ENCODE data around the gene ANKRD26. TPM values are rescaled to one million over a fixed set of nuclear protein-coding genes. Genes with fewer than 3 reads are reported as not detected.

The ANKRD26 gene
- total and polyA plus RNA-seq, 2 of the 13 experiments (the other 11 are each of a cell fraction or from before 2014, with no cell fraction given), result 1.5 to 9.6 TPM

DNA sequence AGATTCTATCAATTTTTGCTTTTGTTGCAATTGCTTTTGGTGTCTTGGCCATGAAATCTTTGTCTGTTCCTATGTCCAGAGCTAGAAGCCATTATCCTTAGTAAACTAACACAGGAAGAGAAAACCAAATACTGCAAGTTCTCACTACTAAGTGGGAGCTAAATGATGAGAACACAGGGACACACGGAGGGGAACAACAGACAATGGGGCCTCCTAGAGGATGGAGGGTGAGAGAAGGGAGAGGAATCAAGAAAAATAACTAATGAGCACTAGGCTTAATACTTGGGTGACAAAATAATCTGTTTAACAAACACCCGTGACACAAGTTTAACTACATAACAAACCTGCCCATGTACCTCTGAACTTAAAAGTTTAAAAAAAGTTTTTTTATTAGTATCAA, 78.2 kb downstream of the ANKRD26 start:
- no peak overlapping the region for H3K4me2 ChIP-seq (ENCODE audit: low read depth, low read length)
- no peak overlapping the region for H3K27ac ChIP-seq (ENCODE audit: extremely low read length, insufficient read depth, low read length)
- H3K4me3 ChIP-seq (replicated peaks in 1 of 3; ENCODE audit: insufficient read depth in 1 of 3, low read depth in 2 of 3, low read length in 3 of 3), result no peak overlapping the region
- in situ Hi-C loops (cut with HindIII; ENCODE audit: extremely low pct_ligation_motif_present, low pct_unique_long_range_greater_than_20kb), result no loop called here
- no peaks in the 10 kb centered on the region for H3K79me2 ChIP-seq (ENCODE audit: insufficient read depth, low read length)
- ChIA-PET CTCF (ENCODE audit: low intra/inter-chr PET ratio, low total read pairs) (no interaction called here), POLR2A (no interaction called here)
- WGBS (ENCODE audit: low lambda C conversion rate), result 90% methylated on average over 2 of the region's 2 CpGs
- FAIRE-seq (no peak), DNase-seq (ENCODE audit: low spot score) (no peak), ATAC-seq (no peak)
- H4K20me1 ChIP-seq (ENCODE audit: insufficient read depth, low read length), result no peaks in the 10 kb centered on the region
- H3K27me3 ChIP-seq (ENCODE audit: control insufficient read depth in 1 of 2, insufficient read depth in 2 of 2, low read length in 2 of 2), result no peaks in the 10 kb centered on the region
- TF ChIP-seq RBM39 (IDR thresholded peaks at IDR 0.05; ENCODE audit: low read depth, low read length, poor library complexity, severe bottlenecking) (no peak), SRF (IDR thresholded peaks at IDR 0.05; ENCODE audit: low read depth, low read length) (no peak), PTBP1 (IDR thresholded peaks at IDR 0.05; ENCODE audit: low read depth, low read length, poor library complexity, severe bottlenecking) (no peak), ADNP (CRISPR knock-in tag; IDR thresholded peaks at IDR 0.05) (no peak), NFIC (IDR thresholded peaks at IDR 0.05; ENCODE audit: low read length) (no peak), ZNF12 (CRISPR knock-in tag; IDR thresholded peaks at IDR 0.05) (no peak)
- TF ChIP-seq, protein P1, sequence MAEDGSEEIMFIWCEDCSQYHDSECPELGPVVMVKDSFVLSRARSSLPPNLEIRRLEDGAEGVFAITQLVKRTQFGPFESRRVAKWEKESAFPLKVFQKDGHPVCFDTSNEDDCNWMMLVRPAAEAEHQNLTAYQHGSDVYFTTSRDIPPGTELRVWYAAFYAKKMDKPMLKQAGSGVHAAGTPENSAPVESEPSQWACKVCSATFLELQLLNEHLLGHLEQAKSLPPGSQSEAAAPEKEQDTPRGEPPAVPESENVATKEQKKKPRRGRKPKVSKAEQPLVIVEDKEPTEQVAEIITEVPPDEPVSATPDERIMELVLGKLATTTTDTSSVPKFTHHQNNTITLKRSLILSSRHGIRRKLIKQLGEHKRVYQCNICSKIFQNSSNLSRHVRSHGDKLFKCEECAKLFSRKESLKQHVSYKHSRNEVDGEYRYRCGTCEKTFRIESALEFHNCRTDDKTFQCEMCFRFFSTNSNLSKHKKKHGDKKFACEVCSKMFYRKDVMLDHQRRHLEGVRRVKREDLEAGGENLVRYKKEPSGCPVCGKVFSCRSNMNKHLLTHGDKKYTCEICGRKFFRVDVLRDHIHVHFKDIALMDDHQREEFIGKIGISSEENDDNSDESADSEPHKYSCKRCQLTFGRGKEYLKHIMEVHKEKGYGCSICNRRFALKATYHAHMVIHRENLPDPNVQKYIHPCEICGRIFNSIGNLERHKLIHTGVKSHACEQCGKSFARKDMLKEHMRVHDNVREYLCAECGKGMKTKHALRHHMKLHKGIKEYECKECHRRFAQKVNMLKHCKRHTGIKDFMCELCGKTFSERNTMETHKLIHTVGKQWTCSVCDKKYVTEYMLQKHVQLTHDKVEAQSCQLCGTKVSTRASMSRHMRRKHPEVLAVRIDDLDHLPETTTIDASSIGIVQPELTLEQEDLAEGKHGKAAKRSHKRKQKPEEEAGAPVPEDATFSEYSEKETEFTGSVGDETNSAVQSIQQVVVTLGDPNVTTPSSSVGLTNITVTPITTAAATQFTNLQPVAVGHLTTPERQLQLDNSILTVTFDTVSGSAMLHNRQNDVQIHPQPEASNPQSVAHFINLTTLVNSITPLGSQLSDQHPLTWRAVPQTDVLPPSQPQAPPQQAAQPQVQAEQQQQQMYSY (CRISPR knock-in tag; IDR thresholded peaks at IDR 0.05), result no peak
- no peaks in the 10 kb centered on the region for H3K9me3 ChIP-seq (ENCODE audit: low read length)
- intact Hi-C loops (cut with micrococcal nuclease; ENCODE audit: unreplicated experiment), result no loop called here
- no peak overlapping the region for H2AFZ ChIP-seq (ENCODE audit: low read length)
- H3K36me3 ChIP-seq (replicated peaks in 1 of 2; ENCODE audit: control insufficient read depth in 1 of 2, insufficient read depth in 2 of 2, low read length in 2 of 2), result peaks cover 4 to 20% of the 10 kb centered on the region in 2 experiments; a peak in 3 of 5 replicates
- no peak overlapping the region for H3K9ac ChIP-seq (ENCODE audit: insufficient read depth, low read depth, low read length)
- BruUV-seq (replicated peaks), result no TSS peak
- H3K4me1 ChIP-seq (ENCODE audit: insufficient read depth, low read length), result no peaks in the 10 kb centered on the region
